A204.1 (cell line): Measurements from ENCODE around the gene VAV3.

Experiments
- FAIRE-seq: peaks from 2 replicates; lab custom pipeline; 2012; peaks lifted over from hg19 to GRCh38; lab: Jason Lieb, UNC

The VAV3 gene

GRCh38 chr1:107789817-107790524 lies 175.0 kb downstream of the VAV3 start:
- no peak for FAIRE-seq

GRCh38 chr1:107788206-107789202 lies 176.5 kb downstream of the VAV3 start:
- FAIRE-seq, result no peak

- FAIRE-seq, result no peak
Measured at GRCh38 chr1:107787299-107787698, 177.7 kb downstream of the VAV3 start.

GRCh38 chr1:107786203-107786845 lies 178.7 kb downstream of the VAV3 start:
- no peak for FAIRE-seq

GRCh38 chr1:107785496-107786202 lies 179.3 kb downstream of the VAV3 start:
- no peak for FAIRE-seq

GRCh38 chr1:107782217-107782845 lies 182.6 kb downstream of the VAV3 start:
- peak; percentile 95 for FAIRE-seq

- no peak for FAIRE-seq
Measured at GRCh38 chr1:107781245-107781644, 183.7 kb downstream of the VAV3 start.

- no peak for FAIRE-seq
Measured at GRCh38 chr1:107777664-107778047, 187.3 kb downstream of the VAV3 start.

GRCh38 chr1:107776900-107777663 lies 187.9 kb downstream of the VAV3 start:
- no peak for FAIRE-seq

- FAIRE-seq, result no peak
Measured at GRCh38 chr1:107771377-107771776, 193.6 kb downstream of the VAV3 start.

GRCh38 chr1:107767156-107767582 lies 197.8 kb downstream of the VAV3 start:
- no peak for FAIRE-seq

GRCh38 chr1:107766533-107766932 lies 198.4 kb downstream of the VAV3 start:
- no peak for FAIRE-seq

- no peak for FAIRE-seq
Measured at GRCh38 chr1:107762751-107763390, 202.1 kb downstream of the VAV3 start.

- no peak for FAIRE-seq
Measured at GRCh38 chr1:107760065-107760464, 204.9 kb downstream of the VAV3 start.

- peak; percentile 9 for FAIRE-seq
Measured at GRCh38 chr1:107750364-107750959, 214.5 kb downstream of the VAV3 start.

GRCh38 chr1:107748531-107748930 lies 216.4 kb downstream of the VAV3 start:
- FAIRE-seq, result peak; percentile 85

GRCh38 chr1:107741242-107741641 lies 223.7 kb downstream of the VAV3 start:
- no peak for FAIRE-seq

GRCh38 chr1:107740579-107740978 lies 224.4 kb downstream of the VAV3 start:
- FAIRE-seq, result no peak

- no peak for FAIRE-seq
Measured at GRCh38 chr1:107739651-107740050, 225.3 kb downstream of the VAV3 start.

- FAIRE-seq, result no peak
Measured at GRCh38 chr1:107739201-107739600, 225.8 kb downstream of the VAV3 start.
